H9 (cell line): ENCODE results near the gene NOP9. TPM values are rescaled to one million over a fixed set of nuclear protein-coding genes. Genes with fewer than 3 reads are reported as not detected.

ENCODE experiments used
- DNase-seq: peaks from one replicate; pipeline ENCODE4 v3.0.0-alpha.2; 2017
- H2AFZ ChIP-seq: one replicate; pipeline ENCODE4 v1.6.1; 2013; ENCODE audit warnings: mild to moderate bottlenecking, low read length, control low read depth, moderate library complexity
- H2AK5ac ChIP-seq: 2 replicates; pipeline ENCODE4 v1.6.1; 2013; ENCODE audit warnings: low read length, control low read depth, mixed read lengths; ENCODE audit not compliant: insufficient read length
- H2BK120ac ChIP-seq: one replicate; pipeline ENCODE4 v1.6.1; 2013; ENCODE audit warnings: low read depth, mild to moderate bottlenecking, low read length, control low read depth, inconsistent platforms; ENCODE audit not compliant: poor library complexity, severe bottlenecking
- H2BK12ac ChIP-seq: 2 replicates; pipeline ENCODE4 v1.6.1; 2013; ENCODE audit warnings: low read length, control low read depth, mixed read lengths, low read depth; ENCODE audit not compliant: insufficient read length
- H2BK15ac ChIP-seq: 2 replicates; pipeline ENCODE4 v1.6.1; 2013; ENCODE audit warnings: low read depth, low read length, control low read depth
- H2BK20ac ChIP-seq: one replicate; pipeline ENCODE4 v1.6.1; 2013; ENCODE audit warnings: low read depth, mild to moderate bottlenecking, low read length, control low read depth, inconsistent platforms; ENCODE audit not compliant: poor library complexity, severe bottlenecking
- H2BK5ac ChIP-seq: 2 replicates; pipeline ENCODE4 v1.6.1; 2013; ENCODE audit warnings: low read length, control low read depth, mixed read lengths; ENCODE audit not compliant: insufficient read length
- H3K14ac ChIP-seq: 2 replicates; pipeline ENCODE4 v1.6.1; 2013; ENCODE audit warnings: low read length, control low read depth; ENCODE audit not compliant: insufficient read depth
- H3K18ac ChIP-seq: 2 replicates; pipeline ENCODE4 v1.6.1; 2013; ENCODE audit warnings: low read depth, mild to moderate bottlenecking, mixed read lengths, low read length, control low read depth; ENCODE audit not compliant: insufficient read length
- H3K23ac ChIP-seq: 2 replicates; pipeline ENCODE4 v1.6.1; 2013; ENCODE audit warnings: low read length, control low read depth, mixed read lengths, low read depth; ENCODE audit not compliant: insufficient read length
- H3K23me2 ChIP-seq: 2 replicates; pipeline ENCODE4 v1.6.1; 2013; ENCODE audit warnings: low read depth, mild to moderate bottlenecking, mixed read lengths, low read length, control low read depth; ENCODE audit not compliant: insufficient read length, poor library complexity, severe bottlenecking
- H3K27ac ChIP-seq: 2 replicates; pipeline ENCODE4 v1.5.1; 2013; ENCODE audit warnings: low read length, control low read depth, mixed read lengths, low read depth; ENCODE audit not compliant: insufficient read length
- H3K27me3 ChIP-seq: 2 replicates; pipeline ENCODE4 v1.6.1; 2013; ENCODE audit warnings: low read length, control low read depth, inconsistent platforms; ENCODE audit not compliant: insufficient read depth
- H3K4ac ChIP-seq: 2 replicates; pipeline ENCODE4 v1.6.1; 2013; ENCODE audit warnings: low read depth, mild to moderate bottlenecking, control low read depth, inconsistent platforms, low read length, moderate library complexity
- H3K4me1 ChIP-seq: 2 replicates; pipeline ENCODE4 v1.6.1; 2013; ENCODE audit warnings: low read length, control low read depth, inconsistent platforms; ENCODE audit not compliant: insufficient read depth
- H3K4me2 ChIP-seq: 2 replicates; pipeline ENCODE4 v1.6.1; 2013; ENCODE audit warnings: low read length, control low read depth, mixed read lengths; ENCODE audit not compliant: insufficient read length, insufficient read depth
- H3K56ac ChIP-seq: 2 replicates; pipeline ENCODE4 v1.6.1; 2013; ENCODE audit warnings: low read depth, mild to moderate bottlenecking, mixed read lengths, low read length, control low read depth; ENCODE audit not compliant: insufficient read length
- H3K79me1 ChIP-seq: 2 replicates; pipeline ENCODE4 v1.6.1; 2013; ENCODE audit warnings: low read depth, mild to moderate bottlenecking, moderate library complexity, low read length, control low read depth, inconsistent platforms; ENCODE audit not compliant: insufficient read depth, poor library complexity, severe bottlenecking
- H3K79me2 ChIP-seq: 2 replicates; pipeline ENCODE4 v1.6.1; 2013; ENCODE audit warnings: low read length, control low read depth, inconsistent platforms; ENCODE audit not compliant: insufficient read depth
- H3K9ac ChIP-seq: 2 replicates; pipeline ENCODE4 v1.6.1; 2013; ENCODE audit warnings: low read length, control low read depth, mixed read lengths; ENCODE audit not compliant: insufficient read length; ENCODE audit errors: extremely low read depth
- H3K9me3 ChIP-seq: one replicate; pipeline ENCODE4 v1.6.1; 2013; ENCODE audit warnings: low read depth, low read length, inconsistent platforms; ENCODE audit not compliant: control insufficient read depth
- H3T11ph ChIP-seq: one replicate; pipeline ENCODE4 v1.6.1; 2013; ENCODE audit warnings: mild to moderate bottlenecking, low read length, control low read depth, inconsistent platforms
- H4K20me1 ChIP-seq: one replicate; pipeline ENCODE4 v1.6.1; 2013; ENCODE audit not compliant: control insufficient read depth, insufficient read length, insufficient read depth
- H4K5ac ChIP-seq: 2 replicates; pipeline ENCODE4 v1.6.1; 2013; ENCODE audit warnings: low read depth, mild to moderate bottlenecking, mixed read lengths, low read length, control low read depth; ENCODE audit not compliant: insufficient read length
- H4K8ac ChIP-seq: replicated peaks from 2 replicates; pipeline ENCODE4 v1.6.1; 2013; ENCODE audit warnings: low read length, control low read depth, mixed read lengths, low read depth; ENCODE audit not compliant: insufficient read length
- H4K91ac ChIP-seq: 2 replicates; pipeline ENCODE4 v1.6.1; 2013; ENCODE audit warnings: low read depth, mild to moderate bottlenecking, moderate library complexity, mixed read lengths, low read length, control low read depth; ENCODE audit not compliant: insufficient read length
- H3K27ac Mint-ChIP-seq, 3 experiments: 2 replicates in 2 of 3; 3 replicates in 1 of 3; pipeline ENCODE4 v1.8.0; 2020 to 2021; ENCODE audit warnings: mixed read lengths in 3 of 3, mild to moderate bottlenecking in 1 of 3, moderate library complexity in 1 of 3
- H3K27me3 Mint-ChIP-seq: 2 replicates; pipeline ENCODE4 v1.8.0; 2021; ENCODE audit warnings: low read depth, mild to moderate bottlenecking, moderate library complexity, mixed read lengths
- H3K36me3 Mint-ChIP-seq, 3 experiments: 2 replicates in 2 of 3; 3 replicates in 1 of 3; pipeline ENCODE4 v1.8.0; 2020 to 2021; ENCODE audit warnings: low read depth in 3 of 3, mixed read lengths in 3 of 3; ENCODE audit not compliant: insufficient read depth in 1 of 3
- H3K4me1 Mint-ChIP-seq, 2 experiments: 2 replicates each; pipeline ENCODE4 v1.8.0; 2020; ENCODE audit warnings: mixed read lengths in 2 of 2
- H3K4me3 Mint-ChIP-seq, 2 experiments: 2 replicates in 1 of 2; 3 replicates in 1 of 2; pipeline ENCODE4 v1.8.0; 2020 to 2021; ENCODE audit warnings: mild to moderate bottlenecking in 2 of 2, mixed read lengths in 2 of 2, moderate library complexity in 1 of 2
- H3K9me3 Mint-ChIP-seq, 2 experiments: 2 replicates in 1 of 2; 3 replicates in 1 of 2; pipeline ENCODE4 v1.8.0; 2020; ENCODE audit warnings: mild to moderate bottlenecking in 2 of 2, mixed read lengths in 2 of 2, moderate library complexity in 1 of 2
- CTCF ChIP-seq: fragments of 200-600 bp; sonication (generic); conservative IDR thresholded peaks from 3 replicates; pipeline ENCODE4 v1.8.0; 2021; ENCODE audit warnings: antibody characterized with exemption, mild to moderate bottlenecking
- WGBS: extraction: QIAGEN DNeasy Blood & Tissue Kit; methylation state at CpG from one replicate; pipeline ENCODE4 v1.1.7; 2013; ENCODE audit warnings: missing lambda C conversion rate, low lambda C conversion rate, mixed read lengths; ENCODE audit not compliant: insufficient read length; ENCODE audit errors: extremely low coverage; 5-methylcytosine and 5-hydroxymethylcytosine counted together
- total RNA-seq: library from RNA; stranded (reverse); gene quantifications from 2 replicates; pipeline ENCODE4 v1.2.1, GENCODE V29; 2021

NOP9 gene
- total RNA-seq, 1 experiment from 2014 or later: 34.7 TPM

GRCh38 chr14:24334431-24335291 is 35.0 kb downstream of the NOP9 start, which contains the start of gene ADCY4:
Gene ADCY4, minus strand, starts transcription at chr14:24335071. Its CDS starts 419 bp downstream, at chr14:24334652.
- no peak within 1 kb of the TSS for H2AK5ac ChIP-seq
- no peak within 1 kb of the TSS for H3K27ac Mint-ChIP-seq
- H3K27me3 ChIP-seq: peaks cover 54% of the 10 kb centered on the region

More at GRCh38 chr14:24334431-24335291, 35.0 kb downstream of the NOP9 start, which contains the start of gene ADCY4:
- no peak within 1 kb of the TSS for H3T11ph ChIP-seq
- H4K20me1 ChIP-seq: no peaks in the 10 kb centered on the region
- no peak within 1 kb of the TSS for H3K27ac ChIP-seq
- H2BK15ac ChIP-seq: no peak within 1 kb of the TSS
- H3K14ac ChIP-seq: no peak within 1 kb of the TSS
- no peaks in the 10 kb centered on the region for H3K9me3 ChIP-seq
- Mint-ChIP-seq H3K27me3 (peaks cover 100% of the 10 kb centered on the region), H3K4me1 (peaks cover 28 to 35% of the 10 kb centered on the region in 2 experiments), H3K36me3 (no peaks in the 10 kb centered on the region; a peak in 1 of 7 replicates), H3K9me3 (peaks cover 0 to 2% of the 10 kb centered on the region in 2 experiments; a peak in 3 of 5 replicates), H3K4me3 (peak within 1 kb of the TSS; percentile 59 to 91)
- H2BK5ac ChIP-seq: no peak within 1 kb of the TSS
- no peak for TF ChIP-seq CTCF
- no peak within 1 kb of the TSS for H4K91ac ChIP-seq
- no peak within 1 kb of the TSS for H2BK20ac ChIP-seq
- no peak within 1 kb of the TSS for H2AFZ ChIP-seq
- WGBS: no CpG with 5 or more reads among the region's 65 CpGs
- no peaks in the 10 kb centered on the region for H3K79me2 ChIP-seq
- no peak within 1 kb of the TSS for H3K4ac ChIP-seq
- no peak within 1 kb of the TSS for H3K23ac ChIP-seq
- no peak within 1 kb of the TSS for H3K18ac ChIP-seq
- no peak within 1 kb of the TSS for H4K8ac ChIP-seq
- peak within 1 kb of the TSS; percentile 62 for H3K4me2 ChIP-seq
- DNase-seq: no peak
- H4K5ac ChIP-seq: no peak within 1 kb of the TSS
- H2BK120ac ChIP-seq: no peak within 1 kb of the TSS
- peaks cover 26% of the 10 kb centered on the region for H3K23me2 ChIP-seq
- H3K4me1 ChIP-seq: no peaks in the 10 kb centered on the region; the same call in 1 of the 2 replicates
- H2BK12ac ChIP-seq: no peak within 1 kb of the TSS
- H3K56ac ChIP-seq: no peak within 1 kb of the TSS
- H3K79me1 ChIP-seq: no peaks in the 10 kb centered on the region
- no peak within 1 kb of the TSS for H3K9ac ChIP-seq
